Measurements from ENCODE around the gene RHBG. TPM values are rescaled to one million over a fixed set of nuclear protein-coding genes. Genes with fewer than 3 reads are reported as not detected.

RHBG gene
- polyA plus RNA-seq, 1 donor from 2014 or later, result not detected

- Histone ChIP-seq H3K4me3 (ENCODE audit: low read length) (no peak overlapping the region), H3K27ac (ENCODE audit: low read length) (no peak overlapping the region), H3K9ac (ENCODE audit: low read length) (no peak overlapping the region)
These were observed 40.4 kb downstream of the RHBG start for GRCh38 chr1:156409439-156409838.

GRCh38 chr1:156410238-156410637 is 41.2 kb downstream of the RHBG start:
- Histone ChIP-seq H3K27ac (ENCODE audit: low read length) (no peak overlapping the region), H3K27me3 (ENCODE audit: insufficient read depth, low read depth, low read length) (peaks cover 12% of the 10 kb centered on the region), H3K4me3 (ENCODE audit: low read length) (no peak overlapping the region)

More at GRCh38 chr1:156409439-156409838, 40.4 kb downstream of the RHBG start:
- TF ChIP-seq EP300 (conservative IDR thresholded peaks at IDR 0.05; ENCODE audit: poor library complexity, severe bottlenecking), result no peak
- TF ChIP-seq MXI1 (conservative IDR thresholded peaks at IDR 0.05; ENCODE audit: poor library complexity, severe bottlenecking), result no peak
- no peak for TF ChIP-seq POLR2AphosphoS5 (IDR thresholded peaks at IDR 0.05)
- no peak for TF ChIP-seq SMC3 (conservative IDR thresholded peaks at IDR 0.05; ENCODE audit: poor library complexity)
- TF ChIP-seq TAF1 (IDR thresholded peaks at IDR 0.05; ENCODE audit: low read depth), result no peak
- TF ChIP-seq CTCF (IDR thresholded peaks at IDR 0.05; ENCODE audit: poor library complexity, severe bottlenecking), result no peak
- no peak for TF ChIP-seq RAD21 (conservative IDR thresholded peaks at IDR 0.05)
- no peak for TF ChIP-seq EZH2 (IDR thresholded peaks at IDR 0.05; ENCODE audit: borderline replicate concordance, insufficient read depth, low read length, poor library complexity, severe bottlenecking)
- TF ChIP-seq REST (IDR thresholded peaks at IDR 0.05; ENCODE audit: borderline replicate concordance), result no peak
- Histone ChIP-seq H3K79me2 (replicated peaks; ENCODE audit: insufficient read depth, low read length) (no peaks in the 10 kb centered on the region), H3F3A (ENCODE audit: insufficient read depth, low read length, poor library complexity, severe bottlenecking) (no peaks in the 10 kb centered on the region), H3K36me3 (ENCODE audit: insufficient read depth, low read length) (no peaks in the 10 kb centered on the region), H3K9me2 (ENCODE audit: insufficient read depth, low read length) (no peaks in the 10 kb centered on the region), H3K27me3 (ENCODE audit: insufficient read depth, low read depth, low read length) (peaks cover 9% of the 10 kb centered on the region), H3K4me2 (ENCODE audit: low read length) (no peak overlapping the region), H2AFZ (ENCODE audit: low read depth, low read length) (no peak overlapping the region), H3K9me3 (ENCODE audit: low read length) (no peaks in the 10 kb centered on the region), H4K20me1 (ENCODE audit: insufficient read depth) (no peaks in the 10 kb centered on the region)

More at GRCh38 chr1:156410238-156410637, 41.2 kb downstream of the RHBG start:
- Histone ChIP-seq H2AFZ (ENCODE audit: low read depth, low read length) (no peak overlapping the region), H3F3A (ENCODE audit: insufficient read depth, low read length, poor library complexity, severe bottlenecking) (no peaks in the 10 kb centered on the region), H3K9me2 (ENCODE audit: insufficient read depth, low read length) (no peaks in the 10 kb centered on the region), H3K79me2 (replicated peaks; ENCODE audit: insufficient read depth, low read length) (no peaks in the 10 kb centered on the region), H3K9ac (ENCODE audit: low read length) (no peak overlapping the region), H4K20me1 (ENCODE audit: insufficient read depth) (no peaks in the 10 kb centered on the region), H3K4me2 (ENCODE audit: low read length) (no peak overlapping the region), H3K9me3 (ENCODE audit: low read length) (no peaks in the 10 kb centered on the region), H3K36me3 (ENCODE audit: insufficient read depth, low read length) (no peaks in the 10 kb centered on the region)
- no peak for TF ChIP-seq CTCF (IDR thresholded peaks at IDR 0.05; ENCODE audit: poor library complexity, severe bottlenecking)
- no peak for TF ChIP-seq POLR2AphosphoS5 (IDR thresholded peaks at IDR 0.05)
- no peak for TF ChIP-seq TAF1 (IDR thresholded peaks at IDR 0.05; ENCODE audit: low read depth)
- TF ChIP-seq RAD21 (conservative IDR thresholded peaks at IDR 0.05), result no peak
- no peak for TF ChIP-seq SMC3 (conservative IDR thresholded peaks at IDR 0.05; ENCODE audit: poor library complexity)
- no peak for TF ChIP-seq EZH2 (IDR thresholded peaks at IDR 0.05; ENCODE audit: borderline replicate concordance, insufficient read depth, low read length, poor library complexity, severe bottlenecking)

Data from neural cell (in vitro differentiated cells).